Transverse colon (tissue), 4 donors: ENCODE measurements around the gene MYH9. TPM values are rescaled to one million over a fixed set of nuclear protein-coding genes. Genes with fewer than 3 reads are reported as not detected.

Source experiments
- DNase-seq: peaks from one replicate; pipeline ENCODE4 v3.0.0-alpha.2; 2019
- H3K27ac ChIP-seq, 4 donors: fragments of 200-600 bp; sonication (generic); 2 replicates each; pipeline ENCODE4 v1.5.1; 2016 to 2018; ENCODE audit warnings: inconsistent platforms in 4 of 4
- H3K27me3 ChIP-seq: fragments of 200-600 bp; sonication (generic); 2 replicates; pipeline ENCODE4 v1.5.1; 2017; ENCODE audit warnings: inconsistent platforms
- H3K36me3 ChIP-seq, 4 donors: fragments of 200-600 bp; sonication (generic); 2 replicates each; pipeline ENCODE4 v1.5.1; 2017 to 2019; ENCODE audit warnings: inconsistent platforms in 4 of 4
- H3K4me1 ChIP-seq, 4 donors: fragments of 200-600 bp; sonication (generic); 2 replicates each; pipeline ENCODE4 v1.5.1; 2017 to 2020; ENCODE audit warnings: inconsistent platforms in 4 of 4
- H3K4me3 ChIP-seq, 4 donors: fragments of 200-600 bp; sonication (generic); 1 replicate in 1 of 4; 2 replicates in 3 of 4; pipeline versions ENCODE4 v1.5.1 to v1.6.1; 2017 to 2019; ENCODE audit warnings: inconsistent platforms in 4 of 4
- H3K9me3 ChIP-seq, 2 donors: fragments of 200-600 bp; sonication (generic); 2 replicates each; pipeline ENCODE4 v1.5.1; 2017 to 2019; ENCODE audit warnings: inconsistent platforms in 2 of 2
- CTCF ChIP-seq, 5 experiments: fragments of 200-600 bp in 3 of 5; fragments of 450-650 bp in 2 of 5; sonication (generic) in 3 of 5; IDR thresholded peaks; 1 replicate in 2 of 5; 2 replicates in 3 of 5; pipeline ENCODE4 v1.5.1; 2016 to 2017; ENCODE audit warnings: antibody characterized with exemption in 5 of 5, inconsistent platforms in 3 of 5, mild to moderate bottlenecking in 2 of 5, moderate library complexity in 1 of 5
- EP300 ChIP-seq: sonication (generic); formaldehyde crosslinking; IDR thresholded peaks from one replicate; pipeline ENCODE4 v1.6.1; 2017; ENCODE audit warnings: antibody characterized with exemption, low read depth
- POLR2A ChIP-seq: fragments of 450-650 bp; IDR thresholded peaks from one replicate; pipeline ENCODE4 v1.6.1; 2016; ENCODE audit warnings: antibody characterized with exemption, mild to moderate bottlenecking, moderate library complexity
- POLR2AphosphoS5 ChIP-seq, 3 donors: sonication (generic); formaldehyde crosslinking; IDR thresholded peaks; one replicate each; pipeline ENCODE4 v1.6.1; 2016; ENCODE audit warnings: antibody characterized with exemption in 3 of 3
- WGBS, 2 donors: methylation state at CpG; one replicate each; pipeline ENCODE4 v1.1.5; 2018; ENCODE audit warnings: low coverage in 1 of 2; 5-methylcytosine and 5-hydroxymethylcytosine counted together
- in situ Hi-C, 4 donors: fragments of 200-750 bp; cut with MboI; loops; one replicate each; pipeline versions ENCODE4 v1.15.0 to v1.15.1; 2017; ENCODE audit warnings: low sequenced_read_pairs in 3 of 4, low pct_ligation_motif_present in 1 of 4, low pct_unique_long_range_greater_than_20kb in 1 of 4
- intact Hi-C: fragments of 100-400 bp; cut with DNase I; formaldehyde crosslinking; loops from one replicate; pipeline ENCODE4 v1.15.1; 2023; ENCODE audit warnings: low total_unique reads
- total RNA-seq, 4 donors: library from RNA; depleted of rRNA; stranded (reverse); fragments of >200 nt; gene quantifications; one replicate each; pipeline ENCODE4 v1.1.0, GENCODE V29; 2016

Gene MYH9
- total RNA-seq, 4 donors from 2014 or later = 385 to 511 (median 460) TPM

GRCh38 chr22:36239401-36240171, 148.2 kb downstream of the MYH9 start, which contains the start of gene APOL2:
Gene APOL2, minus strand, starts transcription at chr22:36239527. Its CDS starts 6,365 bp downstream, at chr22:36233162.
- Histone ChIP-seq H3K9me3 (no peaks in the 10 kb centered on the region), H3K4me1 (peaks cover 18 to 49% (median 32%) of the 10 kb centered on the region in 4 donors), H3K27ac (peak within 1 kb of the TSS; percentile 89 to 96 (median 92)), H3K36me3 (no peaks in the 10 kb centered on the region), H3K4me3 (peak within 1 kb of the TSS; percentile 40 to 69 (median 55)), H3K27me3 (no peaks in the 10 kb centered on the region)
- peak; percentile 92 for DNase-seq
- WGBS, 2 donors = 25% methylated on average over 13 of the region's 13 CpGs; no CpG with 5 or more reads in 1 of the 2 donors
- intact Hi-C loops = no loop called here
- in situ Hi-C loops = no loop called here
- no peak for TF ChIP-seq EP300
- TF ChIP-seq POLR2A = peak; percentile 87
- peak; percentile 94 to 97 (median 95) for TF ChIP-seq POLR2AphosphoS5 (IDR thresholded peaks at IDR 0.05)
- peak; percentile 50 to 71 (median 70) for TF ChIP-seq CTCF (IDR thresholded peaks at IDR 0.05)

- Histone ChIP-seq H3K4me1 (peaks cover 15 to 45% (median 32%) of the 10 kb centered on the region in 4 donors), H3K27ac (peak overlapping the region; percentile 89 to 96 (median 92)), H3K36me3 (no peaks in the 10 kb centered on the region), H3K27me3 (no peaks in the 10 kb centered on the region), H3K9me3 (no peaks in the 10 kb centered on the region), H3K4me3 (peak overlapping the region; percentile 40 to 69 (median 55))
- TF ChIP-seq EP300 = no peak
- TF ChIP-seq POLR2A = no peak
- no peak for TF ChIP-seq CTCF (IDR thresholded peaks at IDR 0.05)
- no peak for TF ChIP-seq POLR2AphosphoS5 (IDR thresholded peaks at IDR 0.05)
- WGBS, 2 donors = 2% methylated on average over 4 of the region's 4 CpGs; no CpG with 5 or more reads in 1 of the 2 donors
- in situ Hi-C loops = no loop called here
- intact Hi-C loops = no loop called here
- no peak for DNase-seq
Measured at GRCh38 chr22:36239150-36239400, 148.7 kb downstream of the MYH9 start.

DNA sequence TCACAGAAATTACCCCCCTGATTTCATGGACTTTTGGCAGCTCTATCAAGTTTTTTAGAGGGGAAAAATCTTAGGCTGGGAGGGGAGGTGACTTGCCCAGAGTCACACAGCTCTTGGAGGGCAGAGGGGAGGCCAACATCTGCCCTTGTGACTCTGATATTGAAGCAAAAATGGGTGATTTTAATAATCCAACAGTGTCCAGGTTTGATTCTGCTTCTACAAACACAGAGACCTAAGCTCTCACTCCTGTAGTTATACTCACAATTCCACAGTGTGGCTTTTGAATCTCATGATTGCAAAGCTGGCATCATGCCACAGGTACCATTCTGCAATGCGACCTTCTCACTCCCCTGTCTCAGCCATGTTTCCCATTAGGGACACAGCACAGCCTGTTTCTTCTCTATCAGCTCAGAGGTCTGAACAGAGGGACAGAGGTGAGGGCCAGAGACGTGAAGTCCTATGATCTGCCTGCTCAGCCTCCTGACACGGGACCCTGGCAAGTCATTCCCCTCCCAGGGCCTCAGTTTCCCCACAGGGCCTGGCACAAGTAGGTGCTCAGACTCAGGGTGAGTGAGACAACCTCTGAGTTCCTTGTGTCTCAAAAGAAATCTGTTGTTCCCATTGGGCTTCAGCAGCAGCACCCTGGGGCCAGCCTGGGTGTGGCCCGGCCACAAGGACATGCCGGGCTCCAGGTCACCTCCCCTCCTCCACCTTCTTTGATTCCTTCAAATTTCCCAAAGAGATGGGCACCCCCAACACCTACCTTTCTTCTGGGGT, 149.2 kb downstream of the MYH9 start:
- Histone ChIP-seq H3K9me3 (no peaks in the 10 kb centered on the region), H3K36me3 (no peaks in the 10 kb centered on the region), H3K27ac (peak overlapping the region; percentile 89 to 96 (median 92)), H3K27me3 (no peaks in the 10 kb centered on the region), H3K4me1 (peaks cover 14 to 45% (median 32%) of the 10 kb centered on the region in 4 donors), H3K4me3 (peak overlapping the region; percentile 40 to 69 (median 55))
- DNase-seq = peak; percentile 43
- WGBS, 2 donors = 3% methylated on average over 5 of the region's 5 CpGs; no CpG with 5 or more reads in 1 of the 2 donors
- intact Hi-C loops (no loop called here), in situ Hi-C loops (no loop called here)
- no peak for TF ChIP-seq CTCF (IDR thresholded peaks at IDR 0.05)
- no peak for TF ChIP-seq EP300
- TF ChIP-seq POLR2A = no peak
- TF ChIP-seq POLR2AphosphoS5 (IDR thresholded peaks at IDR 0.05) = no peak
